Measurements from ENCODE around the gene WFDC5. TPM values are rescaled to one million over a fixed set of nuclear protein-coding genes. Genes with fewer than 3 reads are reported as not detected.

WFDC5 gene
- total RNA-seq, 2 donors from 2014 or later = not detected

- no peaks in the 10 kb centered on the region for H3K4me1 ChIP-seq
- no peak overlapping the region for H3K27ac ChIP-seq
- TF ChIP-seq, protein P1, sequence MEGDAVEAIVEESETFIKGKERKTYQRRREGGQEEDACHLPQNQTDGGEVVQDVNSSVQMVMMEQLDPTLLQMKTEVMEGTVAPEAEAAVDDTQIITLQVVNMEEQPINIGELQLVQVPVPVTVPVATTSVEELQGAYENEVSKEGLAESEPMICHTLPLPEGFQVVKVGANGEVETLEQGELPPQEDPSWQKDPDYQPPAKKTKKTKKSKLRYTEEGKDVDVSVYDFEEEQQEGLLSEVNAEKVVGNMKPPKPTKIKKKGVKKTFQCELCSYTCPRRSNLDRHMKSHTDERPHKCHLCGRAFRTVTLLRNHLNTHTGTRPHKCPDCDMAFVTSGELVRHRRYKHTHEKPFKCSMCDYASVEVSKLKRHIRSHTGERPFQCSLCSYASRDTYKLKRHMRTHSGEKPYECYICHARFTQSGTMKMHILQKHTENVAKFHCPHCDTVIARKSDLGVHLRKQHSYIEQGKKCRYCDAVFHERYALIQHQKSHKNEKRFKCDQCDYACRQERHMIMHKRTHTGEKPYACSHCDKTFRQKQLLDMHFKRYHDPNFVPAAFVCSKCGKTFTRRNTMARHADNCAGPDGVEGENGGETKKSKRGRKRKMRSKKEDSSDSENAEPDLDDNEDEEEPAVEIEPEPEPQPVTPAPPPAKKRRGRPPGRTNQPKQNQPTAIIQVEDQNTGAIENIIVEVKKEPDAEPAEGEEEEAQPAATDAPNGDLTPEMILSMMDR (IDR thresholded peaks at IDR 0.05) = no peak
- H3K27me3 ChIP-seq = no peaks in the 10 kb centered on the region
- no peaks in the 10 kb centered on the region for H3K9me3 ChIP-seq
- H3K36me3 ChIP-seq = peaks cover 9% of the 10 kb centered on the region
- no peak for DNase-seq (ENCODE audit: low spot score)
- H3K4me3 ChIP-seq = no peak overlapping the region
These were observed 29.1 kb downstream of the WFDC5 start for GRCh38 chr20:45085867-45086266.

GRCh38 chr20:45085289-45085688 lies 29.7 kb downstream of the WFDC5 start:
- no peak for DNase-seq (ENCODE audit: low spot score)
- H3K4me1 ChIP-seq = no peaks in the 10 kb centered on the region
- no peak overlapping the region for H3K27ac ChIP-seq
- H3K36me3 ChIP-seq = peaks cover 9% of the 10 kb centered on the region
- no peaks in the 10 kb centered on the region for H3K9me3 ChIP-seq
- H3K4me3 ChIP-seq = no peak overlapping the region
- no peaks in the 10 kb centered on the region for H3K27me3 ChIP-seq
- TF ChIP-seq, protein P1 (IDR thresholded peaks at IDR 0.05) = no peak

GRCh38 chr20:45083127-45083526 lies 31.8 kb downstream of the WFDC5 start:
- no peaks in the 10 kb centered on the region for H3K4me1 ChIP-seq

GRCh38 chr20:45082468-45082867 lies 32.5 kb downstream of the WFDC5 start:
- H3K4me3 ChIP-seq = no peak overlapping the region
- no peaks in the 10 kb centered on the region for H3K9me3 ChIP-seq
- no peak overlapping the region for H3K27ac ChIP-seq
- no peaks in the 10 kb centered on the region for H3K27me3 ChIP-seq
- DNase-seq (ENCODE audit: low spot score) = no peak
- peaks cover 9% of the 10 kb centered on the region for H3K36me3 ChIP-seq
- H3K4me1 ChIP-seq = no peaks in the 10 kb centered on the region
- TF ChIP-seq, protein P1 (IDR thresholded peaks at IDR 0.05) = no peak

More at GRCh38 chr20:45083127-45083526, 31.8 kb downstream of the WFDC5 start:
- Histone ChIP-seq H3K36me3 (peaks cover 9% of the 10 kb centered on the region), H3K9me3 (no peaks in the 10 kb centered on the region), H3K27me3 (no peaks in the 10 kb centered on the region), H3K27ac (no peak overlapping the region), H3K4me3 (no peak overlapping the region)
- DNase-seq (ENCODE audit: low spot score) = no peak
- TF ChIP-seq, protein P1 (IDR thresholded peaks at IDR 0.05) = no peak

DNA sequence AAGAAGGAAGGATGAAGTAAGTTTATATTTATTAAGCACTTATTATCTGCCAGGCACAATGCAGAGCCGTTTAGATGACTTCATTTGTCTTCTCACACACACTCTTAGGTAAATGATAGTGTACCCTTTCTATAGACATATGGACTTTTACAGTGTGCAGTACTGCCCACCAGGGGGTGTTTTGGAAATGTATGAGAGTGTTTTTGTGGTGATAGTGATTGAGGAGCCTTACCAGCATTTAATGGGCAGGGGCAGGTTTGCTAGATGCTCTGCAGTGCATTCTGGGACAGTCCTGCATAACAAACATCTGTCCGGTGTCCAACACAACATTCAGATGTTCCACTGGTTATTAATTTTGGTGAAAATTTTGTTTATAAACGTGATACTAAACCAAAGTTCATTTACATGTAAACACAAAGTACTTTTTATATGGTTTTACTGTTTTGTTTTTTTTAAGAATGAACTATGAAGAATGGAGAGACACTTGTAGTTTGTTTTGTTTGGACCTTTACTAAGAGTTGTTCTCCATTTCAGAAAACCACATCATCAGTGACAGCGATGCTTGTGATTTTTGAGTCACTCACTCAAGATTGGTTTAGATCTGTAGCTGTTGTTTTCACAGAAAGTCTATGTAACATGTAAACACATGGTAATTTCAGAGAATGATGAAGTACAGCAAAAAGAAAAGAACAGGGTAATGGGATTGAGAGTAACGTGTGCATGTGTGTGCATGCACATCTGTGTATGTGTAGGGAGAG lies 33.9 kb downstream of the WFDC5 start:
- TF ChIP-seq, protein P1 (IDR thresholded peaks at IDR 0.05) = no peak
- H3K27me3 ChIP-seq = no peaks in the 10 kb centered on the region
- no peak overlapping the region for H3K27ac ChIP-seq
- H3K4me1 ChIP-seq = no peaks in the 10 kb centered on the region
- no peaks in the 10 kb centered on the region for H3K9me3 ChIP-seq
- no peak for DNase-seq (ENCODE audit: low spot score)
- no peak overlapping the region for H3K4me3 ChIP-seq
- peaks cover 21% of the 10 kb centered on the region for H3K36me3 ChIP-seq

DNA sequence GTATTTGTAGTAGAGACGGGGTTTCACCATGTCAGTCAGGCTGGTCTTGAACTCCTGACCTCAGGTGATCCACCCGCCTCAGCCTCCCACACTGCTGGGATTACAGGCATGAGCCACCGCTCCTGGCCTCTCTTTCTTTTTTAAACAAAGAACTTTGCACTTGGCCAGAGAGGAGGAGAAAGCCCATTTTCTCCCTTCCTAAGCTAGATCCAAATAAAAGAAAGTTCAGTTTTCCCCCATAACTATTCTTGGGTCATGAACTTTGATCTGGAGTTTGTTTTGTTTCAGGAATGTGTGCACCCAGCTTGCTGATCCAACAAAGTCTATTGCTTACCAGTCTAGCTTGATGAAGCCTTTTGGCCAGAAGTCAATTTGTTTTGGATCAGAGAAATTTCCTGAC lies 37.4 kb downstream of the WFDC5 start:
- no peaks in the 10 kb centered on the region for H3K9me3 ChIP-seq
- no peaks in the 10 kb centered on the region for H3K4me1 ChIP-seq
- peaks cover 28% of the 10 kb centered on the region for H3K36me3 ChIP-seq
- DNase-seq (ENCODE audit: low spot score) = no peak
- no peak overlapping the region for H3K4me3 ChIP-seq
- no peaks in the 10 kb centered on the region for H3K27me3 ChIP-seq
- TF ChIP-seq, protein P1 (IDR thresholded peaks at IDR 0.05) = no peak
- H3K27ac ChIP-seq = no peak overlapping the region
